Panc1 (cell line): ENCODE results near the gene CFAP299. TPM values are rescaled to one million over a fixed set of nuclear protein-coding genes. Genes with fewer than 3 reads are reported as not detected.

ENCODE experiments used
- ATAC-seq: fragments of 200-7000 bp; cut with Tn5 transposase; 2 replicates; pipeline ENCODE4 v1.9.1; 2020; ENCODE audit warnings: mild to moderate bottlenecking, moderate library complexity
- BruUV-seq: library from RNA; stranded (reverse); fragments of 400-500 nt; replicated peaks from 2 replicates; lab custom pipeline; 2021; lab: Mats Ljungman, UMichigan
- CTCF ChIA-PET: fragments of 300-600 bp; sonication (Branson Sonifier 250); formaldehyde crosslinking; loops from one replicate; lab custom pipeline; 2022; ENCODE audit warnings: antibody characterized with exemption; lab: Charles Lee
- POLR2A ChIA-PET: fragments of 300-600 bp; sonication (Branson Sonifier 250); formaldehyde crosslinking; loops from one replicate; lab custom pipeline; 2022; ENCODE audit warnings: antibody characterized with exemption; lab: Charles Lee
- DNase-seq: peaks from one replicate; pipeline ENCODE4 v3.0.0-alpha.2; 2010; ENCODE audit warnings: low read depth, low spot score
- H3K27ac ChIP-seq: 2 replicates; pipeline ENCODE4 v1.5.1; 2011; ENCODE audit warnings: mild to moderate bottlenecking, low read length, inconsistent platforms
- H3K27me3 ChIP-seq: fragments of 200-500 bp; sonication (Bioruptor generic); 2 replicates; pipeline ENCODE4 v1.6.0; 2014; ENCODE audit warnings: low read length, inconsistent platforms; ENCODE audit not compliant: control insufficient read depth, insufficient read depth
- H3K36me3 ChIP-seq: fragments of 200-500 bp; sonication (Bioruptor generic); 2 replicates; pipeline ENCODE4 v1.5.1; 2014; ENCODE audit warnings: inconsistent platforms, mild to moderate bottlenecking, low read length, moderate library complexity; ENCODE audit not compliant: control insufficient read depth, insufficient read depth
- H3K4me1 ChIP-seq: 2 replicates; pipeline ENCODE4 v1.5.1; 2011; ENCODE audit warnings: inconsistent platforms, mild to moderate bottlenecking, low read length, moderate library complexity; ENCODE audit not compliant: control insufficient read depth, insufficient read depth
- H3K4me3 ChIP-seq, 2 experiments: 2 replicates each; pipeline ENCODE4 v1.5.1; 2011 to 2012; ENCODE audit warnings: low read depth in 2 of 2, low read length in 2 of 2, mild to moderate bottlenecking in 2 of 2, inconsistent platforms in 1 of 2, moderate library complexity in 1 of 2
- H3K9me3 ChIP-seq: fragments of 200-500 bp; sonication (Bioruptor generic); 2 replicates; pipeline ENCODE4 v1.5.1; 2014; ENCODE audit warnings: low read depth, mild to moderate bottlenecking, inconsistent platforms, low read length, moderate library complexity; ENCODE audit not compliant: control insufficient read depth, insufficient read depth
- POLR2AphosphoS5 ChIP-seq: IDR thresholded peaks from 2 replicates; pipeline ENCODE4 v1.6.1; 2012; ENCODE audit warnings: mild to moderate bottlenecking, low read depth, low read length, moderate library complexity
- SIN3A ChIP-seq: IDR thresholded peaks from 2 replicates; pipeline ENCODE4 v1.6.1; 2012; ENCODE audit warnings: low read depth, mild to moderate bottlenecking, low read length, moderate library complexity, borderline replicate concordance; ENCODE audit not compliant: insufficient read depth
- TCF7L2 ChIP-seq: IDR thresholded peaks from 2 replicates; pipeline ENCODE4 v1.6.1; 2011; ENCODE audit warnings: mild to moderate bottlenecking, low read depth, low read length, inconsistent platforms
- in situ Hi-C: cut with HindIII; loops from 2 replicates; pipeline ENCODE4 v1.10.0; 2016; ENCODE audit warnings: low sequenced_read_pairs, low pct_unique_long_range_greater_than_20kb
- intact Hi-C: fragments of 100-400 bp; cut with micrococcal nuclease; formaldehyde crosslinking; loops from one replicate; pipeline ENCODE4 v1.10.0; 2022; ENCODE audit not compliant: unreplicated experiment
- total RNA-seq: library from RNA; stranded (reverse); gene quantifications from one replicate; pipeline ENCODE4 v1.2.1, GENCODE V29; 2021; ENCODE audit not compliant: unreplicated experiment
- TF ChIP-seq, protein P1 (sequence below), 2 experiments: IDR thresholded peaks; 2 replicates each; pipeline ENCODE4 v1.6.1; 2011 to 2012; ENCODE audit warnings: low read depth in 2 of 2, control low read depth in 1 of 2, low read length in 1 of 2, mild to moderate bottlenecking in 1 of 2, moderate library complexity in 1 of 2; ENCODE audit not compliant: insufficient read depth in 1 of 2
- TF ChIP-seq, protein P2 (sequence below): fragments of 450-650 bp; IDR thresholded peaks from 2 replicates; pipeline ENCODE4 v1.5.1; 2017; ENCODE audit warnings: mild to moderate bottlenecking

CFAP299 gene
- total RNA-seq, 1 experiment from 2014 or later = not detected

DNA sequence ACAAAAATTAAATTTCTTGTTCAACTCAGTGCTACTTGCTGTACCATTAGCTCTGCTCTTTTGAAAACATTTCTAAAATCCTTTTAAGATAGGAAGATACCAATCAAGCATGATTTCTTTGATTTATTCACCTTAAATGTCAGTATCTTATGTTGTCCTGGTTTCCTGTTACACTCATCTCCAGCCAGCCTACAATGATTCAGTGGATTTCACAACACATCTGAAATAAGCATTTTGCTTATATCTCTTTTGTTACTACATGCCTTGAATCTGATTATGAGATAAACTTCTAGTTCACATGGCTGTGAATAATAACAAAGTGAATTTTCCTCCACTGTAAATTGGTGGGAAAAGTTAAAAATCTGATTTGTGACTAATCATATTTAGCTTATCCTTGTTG is 582.5 kb downstream of the CFAP299 start:
- no peaks in the 10 kb centered on the region for H3K27me3 ChIP-seq
- CTCF ChIA-PET = no interaction called here

DNA sequence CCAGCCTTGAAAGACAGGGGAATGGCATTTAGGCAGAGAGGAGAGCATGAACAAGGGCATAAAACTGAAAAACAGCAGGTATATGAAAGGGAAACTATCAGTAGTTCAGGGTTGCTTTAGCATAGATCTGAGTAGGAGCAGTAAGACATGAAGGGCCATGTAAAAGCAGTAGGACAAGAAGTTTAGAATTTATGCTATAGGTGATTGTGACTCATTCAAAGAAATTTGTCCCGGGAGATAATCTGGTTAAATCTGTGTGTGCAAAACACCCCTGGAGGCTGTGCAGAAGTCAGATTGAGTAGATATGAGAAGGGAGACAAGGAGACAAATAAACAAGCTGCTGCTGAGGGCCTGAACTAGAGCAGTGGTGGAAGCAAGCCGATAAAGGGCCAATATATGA is 585.9 kb downstream of the CFAP299 start:
- TF ChIP-seq POLR2AphosphoS5 (no peak), TCF7L2 (no peak), SIN3A (no peak)
- TF ChIP-seq, protein P1, sequence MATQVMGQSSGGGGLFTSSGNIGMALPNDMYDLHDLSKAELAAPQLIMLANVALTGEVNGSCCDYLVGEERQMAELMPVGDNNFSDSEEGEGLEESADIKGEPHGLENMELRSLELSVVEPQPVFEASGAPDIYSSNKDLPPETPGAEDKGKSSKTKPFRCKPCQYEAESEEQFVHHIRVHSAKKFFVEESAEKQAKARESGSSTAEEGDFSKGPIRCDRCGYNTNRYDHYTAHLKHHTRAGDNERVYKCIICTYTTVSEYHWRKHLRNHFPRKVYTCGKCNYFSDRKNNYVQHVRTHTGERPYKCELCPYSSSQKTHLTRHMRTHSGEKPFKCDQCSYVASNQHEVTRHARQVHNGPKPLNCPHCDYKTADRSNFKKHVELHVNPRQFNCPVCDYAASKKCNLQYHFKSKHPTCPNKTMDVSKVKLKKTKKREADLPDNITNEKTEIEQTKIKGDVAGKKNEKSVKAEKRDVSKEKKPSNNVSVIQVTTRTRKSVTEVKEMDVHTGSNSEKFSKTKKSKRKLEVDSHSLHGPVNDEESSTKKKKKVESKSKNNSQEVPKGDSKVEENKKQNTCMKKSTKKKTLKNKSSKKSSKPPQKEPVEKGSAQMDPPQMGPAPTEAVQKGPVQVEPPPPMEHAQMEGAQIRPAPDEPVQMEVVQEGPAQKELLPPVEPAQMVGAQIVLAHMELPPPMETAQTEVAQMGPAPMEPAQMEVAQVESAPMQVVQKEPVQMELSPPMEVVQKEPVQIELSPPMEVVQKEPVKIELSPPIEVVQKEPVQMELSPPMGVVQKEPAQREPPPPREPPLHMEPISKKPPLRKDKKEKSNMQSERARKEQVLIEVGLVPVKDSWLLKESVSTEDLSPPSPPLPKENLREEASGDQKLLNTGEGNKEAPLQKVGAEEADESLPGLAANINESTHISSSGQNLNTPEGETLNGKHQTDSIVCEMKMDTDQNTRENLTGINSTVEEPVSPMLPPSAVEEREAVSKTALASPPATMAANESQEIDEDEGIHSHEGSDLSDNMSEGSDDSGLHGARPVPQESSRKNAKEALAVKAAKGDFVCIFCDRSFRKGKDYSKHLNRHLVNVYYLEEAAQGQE (IDR thresholded peaks at IDR 0.05; ENCODE audit: insufficient read depth in 1 of 2, low read depth in 2 of 2, low read length in 1 of 2) = no peak
- TF ChIP-seq, protein P2, sequence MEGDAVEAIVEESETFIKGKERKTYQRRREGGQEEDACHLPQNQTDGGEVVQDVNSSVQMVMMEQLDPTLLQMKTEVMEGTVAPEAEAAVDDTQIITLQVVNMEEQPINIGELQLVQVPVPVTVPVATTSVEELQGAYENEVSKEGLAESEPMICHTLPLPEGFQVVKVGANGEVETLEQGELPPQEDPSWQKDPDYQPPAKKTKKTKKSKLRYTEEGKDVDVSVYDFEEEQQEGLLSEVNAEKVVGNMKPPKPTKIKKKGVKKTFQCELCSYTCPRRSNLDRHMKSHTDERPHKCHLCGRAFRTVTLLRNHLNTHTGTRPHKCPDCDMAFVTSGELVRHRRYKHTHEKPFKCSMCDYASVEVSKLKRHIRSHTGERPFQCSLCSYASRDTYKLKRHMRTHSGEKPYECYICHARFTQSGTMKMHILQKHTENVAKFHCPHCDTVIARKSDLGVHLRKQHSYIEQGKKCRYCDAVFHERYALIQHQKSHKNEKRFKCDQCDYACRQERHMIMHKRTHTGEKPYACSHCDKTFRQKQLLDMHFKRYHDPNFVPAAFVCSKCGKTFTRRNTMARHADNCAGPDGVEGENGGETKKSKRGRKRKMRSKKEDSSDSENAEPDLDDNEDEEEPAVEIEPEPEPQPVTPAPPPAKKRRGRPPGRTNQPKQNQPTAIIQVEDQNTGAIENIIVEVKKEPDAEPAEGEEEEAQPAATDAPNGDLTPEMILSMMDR = no peak

More for the DNA sequence above, 582.5 kb downstream of the CFAP299 start:
- no peaks in the 10 kb centered on the region for H3K9me3 ChIP-seq
- BruUV-seq = no TSS peak
- H3K36me3 ChIP-seq = no peaks in the 10 kb centered on the region
- no peak overlapping the region for H3K4me3 ChIP-seq
- H3K4me1 ChIP-seq = no peaks in the 10 kb centered on the region
- no peak for TF ChIP-seq SIN3A
- no peak for TF ChIP-seq TCF7L2
- TF ChIP-seq POLR2AphosphoS5 = no peak
- TF ChIP-seq, protein P1 (IDR thresholded peaks at IDR 0.05; ENCODE audit: insufficient read depth in 1 of 2, low read depth in 2 of 2, low read length in 1 of 2) = no peak
- TF ChIP-seq, protein P2 = no peak
- DNase-seq (no peak), ATAC-seq (no peak)
- no peak overlapping the region for H3K27ac ChIP-seq
- in situ Hi-C loops = no loop called here
- intact Hi-C loops = no loop called here
- POLR2A ChIA-PET = no interaction called here

More for the DNA sequence above, 585.9 kb downstream of the CFAP299 start:
- ChIA-PET CTCF (no interaction called here), POLR2A (no interaction called here)
- Histone ChIP-seq H3K4me1 (no peaks in the 10 kb centered on the region), H3K27me3 (no peaks in the 10 kb centered on the region), H3K4me3 (no peak overlapping the region), H3K36me3 (no peaks in the 10 kb centered on the region), H3K27ac (no peak overlapping the region), H3K9me3 (no peaks in the 10 kb centered on the region)
- DNase-seq (no peak), ATAC-seq (no peak)
- intact Hi-C loops (no loop called here), in situ Hi-C loops (no loop called here)
- BruUV-seq = no TSS peak
